Mesenchymal stem cell (in vitro differentiated cells and primary cell): ENCODE results near the gene CELA1.

Experiments
- DNase-seq: peaks from one replicate; pipeline ENCODE4 v3.0.0-alpha.2; 2013
- H2AFZ ChIP-seq: one replicate; pipeline ENCODE4 v1.6.1; 2013; ENCODE audit warnings: low read depth, mild to moderate bottlenecking, control low read depth, inconsistent platforms, low read length, moderate library complexity
- H2AK5ac ChIP-seq: 2 replicates; pipeline ENCODE4 v1.6.1; 2013; ENCODE audit warnings: low read length, moderate library complexity, mild to moderate bottlenecking, inconsistent platforms; ENCODE audit not compliant: severe bottlenecking
- H2BK120ac ChIP-seq: one replicate; pipeline ENCODE4 v1.6.1; 2013; ENCODE audit warnings: low read depth, mild to moderate bottlenecking, inconsistent platforms, low read length, moderate library complexity
- H2BK12ac ChIP-seq, 2 experiments: one replicate each; pipeline ENCODE4 v1.6.1; 2013; ENCODE audit warnings: inconsistent platforms in 2 of 2, low read length in 2 of 2, mild to moderate bottlenecking in 2 of 2, moderate library complexity in 2 of 2, control low read depth in 1 of 2
- H2BK15ac ChIP-seq: one replicate; pipeline ENCODE4 v1.6.1; 2013; ENCODE audit warnings: mild to moderate bottlenecking, low read depth, inconsistent platforms; ENCODE audit not compliant: poor library complexity, severe bottlenecking
- H2BK5ac ChIP-seq: 2 replicates; pipeline ENCODE4 v1.6.1; 2013; ENCODE audit warnings: low read depth, mild to moderate bottlenecking, low read length, control low read depth, inconsistent platforms; ENCODE audit not compliant: poor library complexity, severe bottlenecking
- H3K14ac ChIP-seq, 2 experiments: one replicate each; pipeline ENCODE4 v1.6.1; 2013; ENCODE audit warnings: inconsistent platforms in 2 of 2, low read length in 2 of 2, control low read depth in 1 of 2, mild to moderate bottlenecking in 1 of 2, moderate library complexity in 1 of 2
- H3K18ac ChIP-seq, 2 experiments: one replicate each; pipeline ENCODE4 v1.6.1; 2013; ENCODE audit warnings: inconsistent platforms in 2 of 2, low read length in 2 of 2, control low read depth in 1 of 2, low read depth in 1 of 2, mild to moderate bottlenecking in 1 of 2
- H3K23ac ChIP-seq, 2 experiments: one replicate each; pipeline ENCODE4 v1.6.1; 2013; ENCODE audit warnings: inconsistent platforms in 2 of 2, low read length in 2 of 2, mild to moderate bottlenecking in 2 of 2, moderate library complexity in 2 of 2, control low read depth in 1 of 2
- H3K27ac ChIP-seq: 2 replicates; pipeline ENCODE4 v1.5.1; 2013; ENCODE audit warnings: mild to moderate bottlenecking, moderate library complexity, low read length, control low read depth, inconsistent platforms; ENCODE audit not compliant: poor library complexity, severe bottlenecking
- H3K27me3 ChIP-seq, 2 experiments: 2 replicates each; pipeline versions ENCODE4 v1.6.1 to v1.7.0; 2013; ENCODE audit warnings: low read length in 2 of 2, mild to moderate bottlenecking in 2 of 2, moderate library complexity in 2 of 2, control low read depth in 1 of 2, inconsistent platforms in 1 of 2; ENCODE audit not compliant: control insufficient read depth in 1 of 2, insufficient read depth in 1 of 2
- H3K36me3 ChIP-seq, 2 experiments: 2 replicates each; pipeline versions ENCODE4 v1.6.1 to v1.7.0; 2013; ENCODE audit warnings: low read length in 2 of 2, control low read depth in 1 of 2, inconsistent platforms in 1 of 2, low read depth in 1 of 2, mild to moderate bottlenecking in 1 of 2; ENCODE audit not compliant: insufficient read depth in 2 of 2, control insufficient read depth in 1 of 2
- H3K4ac ChIP-seq, 2 experiments: one replicate each; pipeline ENCODE4 v1.6.1; 2013; ENCODE audit warnings: inconsistent platforms in 2 of 2, low read length in 2 of 2, mild to moderate bottlenecking in 2 of 2, moderate library complexity in 2 of 2, control low read depth in 1 of 2, low read depth in 1 of 2
- H3K4me1 ChIP-seq: 2 replicates; pipeline ENCODE4 v1.6.1; 2013; ENCODE audit warnings: low read depth, low read length, control low read depth; ENCODE audit not compliant: control insufficient read depth, insufficient read depth
- H3K4me2 ChIP-seq: 2 replicates; pipeline ENCODE4 v1.6.1; 2013; ENCODE audit warnings: low read length, mild to moderate bottlenecking, inconsistent platforms; ENCODE audit not compliant: poor library complexity, severe bottlenecking
- H3K4me3 ChIP-seq, 2 experiments: 2 replicates each; pipeline versions ENCODE4 v1.5.1 to v1.7.0; 2013; ENCODE audit warnings: low read length in 2 of 2, mild to moderate bottlenecking in 2 of 2, control low read depth in 1 of 2, low read depth in 1 of 2; ENCODE audit not compliant: insufficient read depth in 1 of 2
- H3K79me1 ChIP-seq: replicated peaks from 2 replicates; pipeline ENCODE4 v1.6.1; 2013; ENCODE audit warnings: mild to moderate bottlenecking, control low read depth, low read length, inconsistent platforms; ENCODE audit not compliant: poor library complexity, severe bottlenecking
- H3K9ac ChIP-seq: 2 replicates; pipeline ENCODE4 v1.7.0; 2013; ENCODE audit warnings: mild to moderate bottlenecking, low read length, moderate library complexity
- H3K9me3 ChIP-seq: 2 replicates; pipeline ENCODE4 v1.7.0; 2013; ENCODE audit warnings: mild to moderate bottlenecking, low read length; ENCODE audit not compliant: control insufficient read depth
- H4K8ac ChIP-seq: one replicate; pipeline ENCODE4 v1.6.1; 2013; ENCODE audit warnings: inconsistent platforms, mild to moderate bottlenecking, low read length, moderate library complexity
- H4K91ac ChIP-seq: one replicate; pipeline ENCODE4 v1.6.1; 2013; ENCODE audit warnings: mild to moderate bottlenecking, low read length, inconsistent platforms
- WGBS: methylation state at CpG from one replicate; pipeline ENCODE4 v1.1.7; 2013; ENCODE audit warnings: mixed read lengths; 5-methylcytosine and 5-hydroxymethylcytosine counted together

CELA1 gene

DNA sequence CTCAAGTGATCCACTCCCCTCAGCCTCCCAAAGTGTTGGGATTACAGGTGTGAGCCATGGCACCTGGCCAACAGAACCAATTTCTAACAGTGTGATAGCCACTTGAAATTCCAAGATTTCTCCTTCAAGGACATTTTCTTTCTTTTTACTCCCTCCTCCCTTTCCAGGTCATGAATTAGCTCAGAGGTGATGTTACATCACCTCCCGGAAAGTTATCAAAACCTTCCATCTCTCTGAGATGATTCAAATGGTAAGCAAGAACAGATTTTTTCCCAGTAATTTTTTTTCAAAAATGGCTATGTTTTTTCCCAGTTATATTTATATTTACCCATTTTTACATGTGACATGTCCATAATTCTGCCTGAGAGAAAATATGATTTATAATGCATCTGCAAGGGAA lies 60.6 kb downstream of the CELA1 start:
- Histone ChIP-seq H3K36me3 (no peaks in the 10 kb centered on the region), H3K79me1 (no peaks in the 10 kb centered on the region), H3K4me1 (no peaks in the 10 kb centered on the region), H3K14ac (no peak overlapping the region), H3K9me3 (no peaks in the 10 kb centered on the region), H3K27ac (no peak overlapping the region), H2BK120ac (no peak overlapping the region), H3K27me3 (peaks cover 0 to 8% of the 10 kb centered on the region in 2 experiments), H4K91ac (no peak overlapping the region), H3K9ac (no peak overlapping the region), H3K4ac (no peak overlapping the region), H2AFZ (no peak overlapping the region), H2BK15ac (no peak overlapping the region), H2BK5ac (no peak overlapping the region), H3K18ac (no peak overlapping the region), H3K4me3 (no peak overlapping the region), H3K4me2 (no peak overlapping the region), H3K23ac (no peak overlapping the region), H2AK5ac (no peak overlapping the region), H2BK12ac (no peak overlapping the region), H4K8ac (no peak overlapping the region)
- no CpG with 5 or more reads among the region's 1 CpG for WGBS
- no peak for DNase-seq

DNA sequence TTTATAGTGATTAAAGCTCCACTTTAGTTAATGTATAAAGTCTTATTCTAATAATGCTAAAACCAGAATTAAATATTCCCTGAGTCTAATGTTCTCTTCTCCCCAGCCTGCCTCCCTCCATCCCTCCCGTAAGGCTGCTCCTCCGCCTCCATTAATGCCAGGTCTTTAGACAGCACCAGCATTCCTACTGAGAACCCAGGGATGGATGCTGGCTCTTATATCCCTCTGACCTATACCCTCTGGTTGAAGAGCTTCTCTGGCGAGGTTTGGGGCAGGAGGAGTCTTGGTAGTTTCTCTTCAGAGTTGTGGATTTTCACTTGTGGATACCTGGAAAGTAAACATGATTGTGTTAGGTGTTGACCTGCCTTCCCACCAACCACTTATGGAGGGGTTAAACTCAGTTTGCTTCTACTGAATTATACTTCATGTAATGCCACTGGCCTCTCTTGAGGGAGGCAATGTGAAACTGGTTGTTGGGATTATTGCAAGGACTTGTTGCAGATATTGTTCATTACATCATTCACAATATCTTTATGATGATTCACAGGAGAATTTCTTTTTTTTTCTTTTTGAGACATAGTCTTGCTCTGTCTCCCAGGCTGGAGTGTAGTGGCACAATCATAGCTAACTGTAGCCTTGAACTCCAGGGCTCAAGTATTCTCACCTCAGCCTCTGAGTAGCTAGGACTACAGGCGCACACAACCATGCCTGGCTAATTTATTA lies 65.1 kb downstream of the CELA1 start:
- Histone ChIP-seq H3K4me2 (no peak overlapping the region), H2AK5ac (no peak overlapping the region), H2AFZ (no peak overlapping the region), H3K18ac (no peak overlapping the region), H4K8ac (no peak overlapping the region), H3K36me3 (no peaks in the 10 kb centered on the region), H2BK5ac (no peak overlapping the region), H3K27me3 (peaks cover 0 to 8% of the 10 kb centered on the region in 2 experiments), H3K14ac (no peak overlapping the region), H3K9ac (no peak overlapping the region), H2BK12ac (no peak overlapping the region), H3K4me3 (no peak overlapping the region), H3K23ac (no peak overlapping the region), H2BK15ac (no peak overlapping the region), H3K4me1 (no peaks in the 10 kb centered on the region), H4K91ac (no peak overlapping the region), H3K79me1 (no peaks in the 10 kb centered on the region), H3K27ac (no peak overlapping the region), H3K4ac (no peak overlapping the region), H3K9me3 (no peaks in the 10 kb centered on the region), H2BK120ac (no peak overlapping the region)
- 97% methylated on average over 4 of the region's 4 CpGs for WGBS
- peak; percentile 47 for DNase-seq
